HUES64 (cell line): ENCODE results near the gene USP17L29. TPM values are rescaled to one million over a fixed set of nuclear protein-coding genes. Genes with fewer than 3 reads are reported as not detected.
"Not testable (repeated sequence)": the region's sequence is repeated elsewhere in the genome, so short reads cannot be mapped to it uniquely, and the experiment has no call there.

Source experiments
- H3K27ac ChIP-seq: 2 replicates; pipeline ENCODE4 v1.7.0; 2013; ENCODE audit warnings: low read depth, low read length, inconsistent platforms
- H3K27me3 ChIP-seq: 2 replicates; pipeline ENCODE4 v1.6.1; 2013; ENCODE audit warnings: mild to moderate bottlenecking, low read length; ENCODE audit not compliant: insufficient read depth
- H3K36me3 ChIP-seq: 2 replicates; pipeline ENCODE4 v1.6.1; 2013; ENCODE audit warnings: mild to moderate bottlenecking, low read length; ENCODE audit not compliant: insufficient read depth
- H3K4me1 ChIP-seq: 2 replicates; pipeline ENCODE4 v1.6.1; 2013; ENCODE audit warnings: mild to moderate bottlenecking, low read length, moderate library complexity; ENCODE audit not compliant: insufficient read depth
- H3K4me3 ChIP-seq: 2 replicates; pipeline ENCODE4 v1.5.1; 2013; ENCODE audit warnings: mild to moderate bottlenecking, low read length, moderate library complexity
- H3K9ac ChIP-seq: 2 replicates; pipeline ENCODE4 v1.6.1; 2013; ENCODE audit warnings: mild to moderate bottlenecking, low read depth, low read length
- H3K9me3 ChIP-seq: 2 replicates; pipeline ENCODE4 v1.6.1; 2013; ENCODE audit warnings: low read depth, low read length; ENCODE audit not compliant: insufficient read depth
- WGBS: fragments of 150-250, 120-280 bp; methylation state at CpG from one replicate; pipeline ENCODE4 v1.1.7; 2013; ENCODE audit warnings: missing lambda C conversion rate; 5-methylcytosine and 5-hydroxymethylcytosine counted together
- polyA plus RNA-seq, 2 experiments: library from polyadenylated mRNA; stranded (reverse); fragments of 50-300 nt; gene quantifications; one replicate each; pipeline ENCODE4 v1.2.3, GENCODE V29; 2013

USP17L29 gene, protein sequence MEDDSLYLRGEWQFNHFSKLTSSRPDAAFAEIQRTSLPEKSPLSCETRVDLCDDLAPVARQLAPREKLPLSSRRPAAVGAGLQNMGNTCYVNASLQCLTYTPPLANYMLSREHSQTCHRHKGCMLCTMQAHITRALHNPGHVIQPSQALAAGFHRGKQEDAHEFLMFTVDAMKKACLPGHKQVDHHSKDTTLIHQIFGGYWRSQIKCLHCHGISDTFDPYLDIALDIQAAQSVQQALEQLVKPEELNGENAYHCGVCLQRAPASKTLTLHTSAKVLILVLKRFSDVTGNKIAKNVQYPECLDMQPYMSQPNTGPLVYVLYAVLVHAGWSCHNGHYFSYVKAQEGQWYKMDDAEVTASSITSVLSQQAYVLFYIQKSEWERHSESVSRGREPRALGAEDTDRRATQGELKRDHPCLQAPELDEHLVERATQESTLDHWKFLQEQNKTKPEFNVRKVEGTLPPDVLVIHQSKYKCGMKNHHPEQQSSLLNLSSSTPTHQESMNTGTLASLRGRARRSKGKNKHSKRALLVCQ
- not detected for polyA plus RNA-seq (2013, experiment 1 of 2)
- polyA plus RNA-seq (2013, experiment 2 of 2), result not detected

- not testable (repeated sequence) for H3K9ac ChIP-seq, H3K4me3 ChIP-seq, H3K27ac ChIP-seq, H3K9me3 ChIP-seq, H3K27me3 ChIP-seq, H3K4me1 ChIP-seq, H3K36me3 ChIP-seq
- WGBS, result no CpG with 5 or more reads among the region's 15 CpGs
These were observed at the start of gene USP17L29 for GRCh38 chr4:9353338-9353737. Gene USP17L29 (plus strand): TSS chr4:9353638. CDS start chr4:9353638, 0 bp downstream.

DNA sequence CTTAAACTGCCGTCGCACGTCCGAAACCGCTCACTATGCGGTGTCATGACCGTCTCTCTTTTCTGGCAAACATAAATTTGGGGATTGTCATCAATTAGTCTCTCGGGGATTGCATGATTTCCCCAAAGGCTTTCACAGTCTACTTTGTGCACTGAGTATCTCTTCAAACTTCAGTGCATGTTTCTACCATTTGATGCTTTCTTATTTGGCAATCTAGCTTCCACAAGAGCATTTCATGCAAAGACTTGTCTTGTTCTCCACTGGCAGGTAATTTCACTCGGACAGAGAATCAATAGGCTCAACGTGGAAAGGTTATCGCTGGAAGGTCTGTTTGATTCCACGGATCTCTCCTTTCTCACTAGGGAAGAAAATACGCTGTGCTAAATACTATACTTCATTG is 29.2 kb upstream of the USP17L29 start:
- not testable (repeated sequence) for H3K27me3 ChIP-seq, H3K27ac ChIP-seq, H3K36me3 ChIP-seq, H3K9me3 ChIP-seq, H3K4me3 ChIP-seq, H3K9ac ChIP-seq, H3K4me1 ChIP-seq
- 71% methylated on average over 4 of the region's 13 CpGs for WGBS

DNA sequence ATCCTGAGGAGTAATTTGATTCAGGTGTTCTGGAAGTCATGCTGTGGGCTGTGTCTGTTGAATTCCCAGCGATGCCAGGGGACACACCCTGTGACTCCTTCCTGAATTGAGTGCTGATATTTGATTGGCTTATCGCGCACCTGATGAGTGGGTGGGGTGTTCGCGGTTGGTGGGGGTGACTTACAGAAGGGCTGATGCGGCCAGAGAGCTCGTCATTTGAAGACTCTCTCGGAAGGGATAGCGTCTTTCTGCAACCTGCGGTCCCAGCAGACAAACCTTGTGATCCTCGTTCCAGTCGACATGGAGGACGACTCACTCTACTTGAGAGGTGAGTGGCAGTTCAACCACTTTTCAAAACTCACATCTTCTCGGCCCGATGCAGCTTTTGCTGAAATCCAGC is 28.6 kb upstream of the USP17L29 start, which contains the start of gene USP17L24:
USP17L24 (plus strand) TSS at position 301 of the 400 bp plus-strand sequence; CDS start at position 301, 0 bp downstream.
- not testable (repeated sequence) for H3K9ac ChIP-seq, H3K9me3 ChIP-seq, H3K27ac ChIP-seq, H3K36me3 ChIP-seq, H3K4me1 ChIP-seq, H3K27me3 ChIP-seq, H3K4me3 ChIP-seq
- no CpG with 5 or more reads among the region's 15 CpGs for WGBS

DNA sequence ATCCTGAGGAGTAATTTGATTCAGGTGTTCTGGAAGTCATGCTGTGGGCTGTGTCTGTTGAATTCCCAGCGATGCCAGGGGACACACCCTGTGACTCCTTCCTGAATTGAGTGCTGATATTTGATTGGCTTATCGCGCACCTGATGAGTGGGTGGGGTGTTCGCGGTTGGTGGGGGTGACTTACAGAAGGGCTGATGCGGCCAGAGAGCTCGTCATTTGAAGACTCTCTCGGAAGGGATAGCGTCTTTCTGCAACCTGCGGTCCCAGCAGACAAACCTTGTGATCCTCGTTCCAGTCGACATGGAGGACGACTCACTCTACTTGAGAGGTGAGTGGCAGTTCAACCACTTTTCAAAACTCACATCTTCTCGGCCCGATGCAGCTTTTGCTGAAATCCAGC is 23.8 kb upstream of the USP17L29 start, which contains the start of gene USP17L25:
USP17L25 (plus strand) TSS at position 301 of the 400 bp plus-strand sequence; CDS start at position 301, 0 bp downstream.
- not testable (repeated sequence) for H3K4me3 ChIP-seq, H3K27me3 ChIP-seq, H3K36me3 ChIP-seq, H3K27ac ChIP-seq, H3K4me1 ChIP-seq, H3K9ac ChIP-seq, H3K9me3 ChIP-seq
- WGBS, result no CpG with 5 or more reads among the region's 15 CpGs

DNA sequence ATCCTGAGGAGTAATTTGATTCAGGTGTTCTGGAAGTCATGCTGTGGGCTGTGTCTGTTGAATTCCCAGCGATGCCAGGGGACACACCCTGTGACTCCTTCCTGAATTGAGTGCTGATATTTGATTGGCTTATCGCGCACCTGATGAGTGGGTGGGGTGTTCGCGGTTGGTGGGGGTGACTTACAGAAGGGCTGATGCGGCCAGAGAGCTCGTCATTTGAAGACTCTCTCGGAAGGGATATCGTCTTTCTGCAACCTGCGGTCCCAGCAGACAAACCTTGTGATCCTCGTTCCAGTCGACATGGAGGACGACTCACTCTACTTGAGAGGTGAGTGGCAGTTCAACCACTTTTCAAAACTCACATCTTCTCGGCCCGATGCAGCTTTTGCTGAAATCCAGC is 19.1 kb upstream of the USP17L29 start, which contains the start of gene USP17L26:
USP17L26 (plus strand) TSS at position 301 of the 400 bp plus-strand sequence; CDS start at position 301, 0 bp downstream.
- H3K36me3 ChIP-seq, H3K4me3 ChIP-seq, H3K27me3 ChIP-seq, H3K4me1 ChIP-seq, H3K9me3 ChIP-seq, H3K27ac ChIP-seq, H3K9ac ChIP-seq: not testable (repeated sequence)
- WGBS, result no CpG with 5 or more reads among the region's 15 CpGs

DNA sequence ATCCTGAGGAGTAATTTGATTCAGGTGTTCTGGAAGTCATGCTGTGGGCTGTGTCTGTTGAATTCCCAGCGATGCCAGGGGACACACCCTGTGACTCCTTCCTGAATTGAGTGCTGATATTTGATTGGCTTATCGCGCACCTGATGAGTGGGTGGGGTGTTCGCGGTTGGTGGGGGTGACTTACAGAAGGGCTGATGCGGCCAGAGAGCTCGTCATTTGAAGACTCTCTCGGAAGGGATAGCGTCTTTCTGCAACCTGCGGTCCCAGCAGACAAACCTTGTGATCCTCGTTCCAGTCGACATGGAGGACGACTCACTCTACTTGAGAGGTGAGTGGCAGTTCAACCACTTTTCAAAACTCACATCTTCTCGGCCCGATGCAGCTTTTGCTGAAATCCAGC is 14.3 kb upstream of the USP17L29 start, which contains the start of gene USP17L5:
USP17L5 (plus strand) TSS at position 301 of the 400 bp plus-strand sequence; CDS start at position 301, 0 bp downstream.
- H3K4me3 ChIP-seq, H3K4me1 ChIP-seq, H3K9ac ChIP-seq, H3K36me3 ChIP-seq, H3K27ac ChIP-seq, H3K27me3 ChIP-seq, H3K9me3 ChIP-seq: not testable (repeated sequence)
- WGBS, result no CpG with 5 or more reads among the region's 15 CpGs

DNA sequence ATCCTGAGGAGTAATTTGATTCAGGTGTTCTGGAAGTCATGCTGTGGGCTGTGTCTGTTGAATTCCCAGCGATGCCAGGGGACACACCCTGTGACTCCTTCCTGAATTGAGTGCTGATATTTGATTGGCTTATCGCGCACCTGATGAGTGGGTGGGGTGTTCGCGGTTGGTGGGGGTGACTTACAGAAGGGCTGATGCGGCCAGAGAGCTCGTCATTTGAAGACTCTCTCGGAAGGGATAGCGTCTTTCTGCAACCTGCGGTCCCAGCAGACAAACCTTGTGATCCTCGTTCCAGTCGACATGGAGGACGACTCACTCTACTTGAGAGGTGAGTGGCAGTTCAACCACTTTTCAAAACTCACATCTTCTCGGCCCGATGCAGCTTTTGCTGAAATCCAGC is 9.6 kb upstream of the USP17L29 start, which contains the start of gene USP17L27:
USP17L27 (plus strand) TSS at position 301 of the 400 bp plus-strand sequence; CDS start at position 301, 0 bp downstream.
- not testable (repeated sequence) for H3K27me3 ChIP-seq, H3K4me1 ChIP-seq, H3K9ac ChIP-seq, H3K36me3 ChIP-seq, H3K9me3 ChIP-seq, H3K4me3 ChIP-seq, H3K27ac ChIP-seq
- no CpG with 5 or more reads among the region's 15 CpGs for WGBS

- WGBS, result no CpG with 5 or more reads among the region's 15 CpGs
These were observed 4.8 kb upstream of the USP17L29 start, which contains the start of gene USP17L28 for GRCh38 chr4:9348593-9348992. Gene USP17L28 (plus strand): TSS chr4:9348893. CDS start chr4:9348893, 0 bp downstream.

DNA sequence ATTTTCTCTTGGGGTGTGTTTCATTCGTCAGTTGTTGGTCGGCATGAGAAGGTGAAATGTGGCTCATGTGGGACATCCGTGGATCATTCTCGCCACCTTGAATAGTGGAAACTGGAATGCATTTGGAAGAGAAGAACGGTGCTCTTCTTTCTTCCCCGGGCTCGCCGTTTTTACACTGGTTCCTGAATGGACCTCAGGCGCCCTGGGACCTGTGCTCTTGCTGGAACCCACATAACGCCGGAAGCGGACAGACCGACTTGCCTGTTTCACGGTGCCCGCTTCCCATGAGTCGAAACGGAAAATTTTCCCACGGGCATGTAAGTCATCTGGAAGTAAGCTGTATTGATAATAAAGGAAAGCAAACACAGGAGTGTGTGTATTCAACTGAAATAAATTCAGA is 2.6 kb upstream of the USP17L29 start:
- H3K4me1 ChIP-seq, H3K9me3 ChIP-seq, H3K27ac ChIP-seq, H3K4me3 ChIP-seq, H3K36me3 ChIP-seq, H3K9ac ChIP-seq, H3K27me3 ChIP-seq: not testable (repeated sequence)
- WGBS, result no CpG with 5 or more reads among the region's 18 CpGs

More at GRCh38 chr4:9348593-9348992, 4.8 kb upstream of the USP17L29 start, which contains the start of gene USP17L28:
- H3K27ac ChIP-seq, H3K4me1 ChIP-seq, H3K36me3 ChIP-seq, H3K27me3 ChIP-seq, H3K9me3 ChIP-seq, H3K4me3 ChIP-seq, H3K9ac ChIP-seq: not testable (repeated sequence)

DNA sequence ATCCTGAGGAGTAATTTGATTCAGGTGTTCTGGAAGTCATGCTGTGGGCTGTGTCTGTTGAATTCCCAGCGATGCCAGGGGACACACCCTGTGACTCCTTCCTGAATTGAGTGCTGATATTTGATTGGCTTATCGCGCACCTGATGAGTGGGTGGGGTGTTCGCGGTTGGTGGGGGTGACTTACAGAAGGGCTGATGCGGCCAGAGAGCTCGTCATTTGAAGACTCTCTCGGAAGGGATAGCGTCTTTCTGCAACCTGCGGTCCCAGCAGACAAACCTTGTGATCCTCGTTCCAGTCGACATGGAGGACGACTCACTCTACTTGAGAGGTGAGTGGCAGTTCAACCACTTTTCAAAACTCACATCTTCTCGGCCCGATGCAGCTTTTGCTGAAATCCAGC is 9.4 kb downstream of the USP17L29 start, which contains the start of gene USP17L30:
USP17L30 (plus strand) TSS at position 301 of the 400 bp plus-strand sequence; CDS start at position 301, 0 bp downstream.
- H3K36me3 ChIP-seq, H3K4me1 ChIP-seq, H3K4me3 ChIP-seq, H3K27me3 ChIP-seq, H3K9ac ChIP-seq, H3K9me3 ChIP-seq, H3K27ac ChIP-seq: not testable (repeated sequence)
- no CpG with 5 or more reads among the region's 15 CpGs for WGBS

- H3K27me3 ChIP-seq, H3K4me1 ChIP-seq, H3K9me3 ChIP-seq, H3K4me3 ChIP-seq, H3K36me3 ChIP-seq, H3K27ac ChIP-seq, H3K9ac ChIP-seq: not testable (repeated sequence)
- WGBS, result 45% methylated on average over 1 of the region's 1 CpG
These were observed 26.4 kb downstream of the USP17L29 start for GRCh38 chr4:9379881-9380280.
